Kidney glomerular epithelial cell (primary cell): ENCODE measurements around the gene SPEF2.
"Not testable (repeated sequence)": the region's sequence is repeated elsewhere in the genome, so short reads cannot be mapped to it uniquely, and the experiment has no call there.

Source experiments
- DNase-seq: peaks from one replicate; lab custom pipeline; 2025; lab: John Stamatoyannopoulos, UW

The SPEF2 gene

GRCh38 chr5:35823347-35824098 is 205.9 kb downstream of the SPEF2 start:
- no peak for DNase-seq

DNA sequence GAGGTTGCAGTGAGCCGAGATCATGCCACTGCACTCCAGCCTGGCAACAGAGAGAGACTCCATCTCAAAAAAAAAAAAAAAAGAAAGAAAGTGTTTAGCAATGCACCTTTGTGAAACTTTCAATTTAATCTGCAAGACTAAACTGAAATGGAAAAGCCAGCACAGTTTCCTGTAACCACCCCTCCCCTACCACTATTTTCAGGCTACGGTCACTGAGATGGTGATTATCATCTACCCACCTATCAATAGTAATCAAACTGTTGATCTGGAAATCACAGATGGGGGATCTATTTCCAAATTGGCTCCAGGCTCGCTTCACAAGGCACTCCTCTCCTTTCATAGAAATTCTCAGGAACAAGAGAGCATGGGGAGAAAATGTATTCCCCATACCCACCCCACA is 208.4 kb downstream of the SPEF2 start:
- DNase-seq = no peak

DNA sequence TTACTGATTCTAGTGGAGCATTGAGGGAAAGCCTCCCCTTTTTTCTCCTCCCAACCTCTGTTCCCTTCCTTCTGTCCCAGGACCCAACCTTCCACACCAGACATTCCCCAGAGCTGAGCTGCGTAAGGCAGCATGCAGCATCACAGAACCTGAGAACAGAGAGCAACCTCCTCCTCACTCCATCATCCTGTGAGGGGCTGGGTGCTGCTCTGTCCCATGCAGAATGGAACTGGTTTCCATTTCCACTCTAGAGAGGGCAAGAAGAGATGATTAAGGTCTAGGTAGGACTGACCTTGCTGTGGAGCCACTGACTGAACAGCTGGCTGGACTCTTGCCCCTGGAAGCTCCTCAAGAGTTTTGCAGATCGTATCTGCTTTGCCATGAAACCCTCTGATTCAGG is 208.9 kb downstream of the SPEF2 start:
- no peak for DNase-seq

- DNase-seq = no peak
Measured at GRCh38 chr5:35828082-35828598, 210.5 kb downstream of the SPEF2 start.

- DNase-seq = no peak
Measured at GRCh38 chr5:35830587-35830986, 212.9 kb downstream of the SPEF2 start.

GRCh38 chr5:35832762-35833161 is 215.1 kb downstream of the SPEF2 start:
- no peak for DNase-seq

- DNase-seq = no peak
Measured at GRCh38 chr5:35833224-35833623, 215.6 kb downstream of the SPEF2 start.

GRCh38 chr5:35835796-35836742 is 218.4 kb downstream of the SPEF2 start:
- DNase-seq = no peak

GRCh38 chr5:35838370-35839042 is 220.8 kb downstream of the SPEF2 start:
- DNase-seq = no peak

GRCh38 chr5:35842856-35843255 is 225.2 kb downstream of the SPEF2 start:
- DNase-seq = no peak

DNA sequence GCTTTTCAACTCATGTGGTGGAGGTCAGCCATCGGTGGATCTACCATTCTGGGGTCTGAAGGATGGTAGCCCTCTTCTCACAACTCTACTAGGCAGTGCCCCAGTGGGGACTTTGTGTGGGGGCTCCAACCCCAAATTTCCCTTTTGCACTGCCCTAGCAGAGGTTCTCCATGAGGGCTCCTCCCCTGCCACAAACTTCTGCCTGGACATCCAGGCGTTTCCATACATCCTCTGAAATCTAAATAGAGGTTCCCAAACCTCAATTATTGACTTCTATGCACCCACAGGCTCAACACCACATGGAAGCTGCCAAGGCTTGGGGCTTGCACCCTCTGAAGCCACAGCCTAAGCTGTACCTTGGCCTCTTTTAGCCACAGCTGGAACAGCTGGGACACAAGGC is 227.8 kb downstream of the SPEF2 start:
- DNase-seq = not testable (repeated sequence)

GRCh38 chr5:35847491-35847890 is 229.8 kb downstream of the SPEF2 start:
- DNase-seq = no peak

DNA sequence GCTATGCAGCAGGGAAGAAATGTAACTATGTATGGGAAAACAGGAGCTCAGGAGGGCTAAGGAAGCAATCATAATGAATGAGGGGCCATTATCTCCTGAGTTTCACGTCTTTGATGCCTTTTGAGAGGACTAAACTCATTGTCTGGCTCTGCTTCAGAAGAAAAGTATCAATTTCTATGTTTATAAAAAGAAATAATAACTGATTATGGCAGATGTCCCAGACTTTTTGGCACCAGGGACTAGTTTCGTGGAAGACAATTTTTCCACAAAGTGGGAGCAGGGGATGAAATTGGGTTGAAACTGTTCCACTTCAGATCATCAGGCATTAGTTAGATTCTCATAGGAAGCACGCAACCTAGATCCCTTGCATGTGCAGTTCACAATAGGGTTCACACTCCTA is 230.3 kb downstream of the SPEF2 start:
- DNase-seq = no peak

DNA sequence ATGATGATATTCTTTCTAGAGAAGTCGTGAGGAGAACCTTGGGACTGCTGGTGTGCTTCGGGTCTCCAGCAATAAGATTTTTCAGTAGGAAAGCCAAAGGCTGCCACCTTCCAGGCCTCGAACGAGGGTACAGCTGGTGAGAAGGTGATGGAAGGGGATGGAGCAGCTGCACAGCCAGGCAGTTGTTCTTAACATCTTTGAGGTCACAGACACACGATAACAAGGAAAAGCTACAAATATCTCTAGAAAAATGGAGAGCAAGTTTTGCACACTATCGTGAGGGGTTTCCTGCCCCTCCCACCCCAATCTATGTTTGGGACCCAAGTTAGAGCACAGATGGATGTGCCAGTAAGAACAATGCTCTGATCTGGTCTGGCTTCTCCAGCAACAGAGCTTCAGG is 232.2 kb downstream of the SPEF2 start:
- no peak for DNase-seq

GRCh38 chr5:35850967-35851680 is 233.5 kb downstream of the SPEF2 start:
- no peak for DNase-seq

GRCh38 chr5:35852084-35852734 is 234.5 kb downstream of the SPEF2 start:
- no peak for DNase-seq

DNA sequence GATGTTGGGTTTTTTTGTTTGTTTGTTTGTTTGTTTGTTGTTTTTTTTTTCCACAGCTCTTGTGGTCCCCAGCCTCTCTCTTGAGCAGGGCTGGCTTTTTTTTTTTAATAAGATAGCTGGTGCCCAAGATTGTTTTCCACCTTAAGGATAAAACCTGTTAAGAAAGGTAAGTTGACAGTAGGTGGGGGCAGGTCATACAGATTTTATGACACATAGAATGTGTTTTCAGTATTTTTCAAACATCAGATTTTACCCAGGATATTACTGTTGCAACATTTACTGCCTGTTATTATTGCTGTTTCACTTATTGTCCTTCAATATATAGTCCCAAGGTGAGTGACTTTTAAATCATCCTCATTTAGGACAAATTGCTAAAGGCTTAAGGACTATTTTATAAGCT is 235.1 kb downstream of the SPEF2 start:
- DNase-seq = no peak

DNA sequence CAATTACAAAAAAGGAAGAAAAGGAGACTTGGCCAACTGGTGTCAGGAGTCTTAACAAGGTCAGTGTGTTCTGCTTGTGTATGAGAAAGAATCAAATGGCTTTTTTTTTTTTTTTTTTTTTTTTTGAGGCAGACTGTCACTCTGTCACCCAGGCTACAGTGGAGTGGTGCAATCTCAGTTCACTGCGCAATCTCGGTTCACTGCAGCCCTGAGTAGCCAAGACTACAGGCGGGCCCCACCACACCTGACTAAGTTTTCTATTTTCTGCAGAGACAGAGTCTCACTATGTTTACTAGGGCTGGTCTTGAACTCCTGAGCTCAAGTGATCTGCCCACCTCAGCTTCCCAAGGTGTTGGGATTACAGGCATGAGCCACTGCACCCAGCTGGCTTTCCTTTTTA is 236.0 kb downstream of the SPEF2 start:
- no peak for DNase-seq

DNA sequence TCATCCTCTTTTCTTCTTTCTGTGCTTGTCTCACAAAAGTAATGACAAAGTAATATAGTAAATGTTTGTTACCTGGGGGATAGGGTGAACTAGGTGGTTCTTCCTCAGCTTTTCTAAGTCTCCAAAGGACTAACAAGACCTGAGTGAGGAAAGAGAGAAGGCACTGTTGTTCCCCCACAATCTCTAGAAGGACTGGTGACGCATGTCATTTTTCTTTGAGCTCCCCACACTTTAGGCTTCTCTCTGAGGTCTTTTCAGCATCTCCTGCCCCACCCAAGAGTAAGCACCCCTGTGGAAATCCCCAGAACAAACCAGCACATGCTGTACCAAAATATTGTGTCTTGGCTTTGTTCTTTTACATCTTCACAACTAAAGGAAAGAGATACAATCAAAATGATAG is 236.6 kb downstream of the SPEF2 start:
- DNase-seq = no peak

DNA sequence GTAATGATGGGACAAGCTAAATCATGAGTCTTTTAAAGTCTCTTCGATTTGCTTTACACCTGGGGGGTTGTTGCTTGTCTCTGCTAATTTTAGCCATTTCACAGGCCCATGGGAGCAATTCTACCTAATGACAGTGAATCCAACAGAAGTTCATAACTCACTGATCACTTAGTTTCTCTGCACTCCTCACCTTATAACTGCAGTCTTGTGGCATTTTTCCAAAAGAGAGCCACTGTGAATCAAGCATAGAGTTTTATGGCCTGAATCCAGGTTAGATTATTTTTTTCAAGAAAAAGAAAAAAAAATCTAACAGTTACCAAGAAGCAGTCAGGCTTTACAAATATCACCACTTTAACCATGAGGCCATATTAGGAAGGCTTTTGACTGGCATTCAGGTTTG is 237.5 kb downstream of the SPEF2 start:
- DNase-seq = peak; percentile 30

DNA sequence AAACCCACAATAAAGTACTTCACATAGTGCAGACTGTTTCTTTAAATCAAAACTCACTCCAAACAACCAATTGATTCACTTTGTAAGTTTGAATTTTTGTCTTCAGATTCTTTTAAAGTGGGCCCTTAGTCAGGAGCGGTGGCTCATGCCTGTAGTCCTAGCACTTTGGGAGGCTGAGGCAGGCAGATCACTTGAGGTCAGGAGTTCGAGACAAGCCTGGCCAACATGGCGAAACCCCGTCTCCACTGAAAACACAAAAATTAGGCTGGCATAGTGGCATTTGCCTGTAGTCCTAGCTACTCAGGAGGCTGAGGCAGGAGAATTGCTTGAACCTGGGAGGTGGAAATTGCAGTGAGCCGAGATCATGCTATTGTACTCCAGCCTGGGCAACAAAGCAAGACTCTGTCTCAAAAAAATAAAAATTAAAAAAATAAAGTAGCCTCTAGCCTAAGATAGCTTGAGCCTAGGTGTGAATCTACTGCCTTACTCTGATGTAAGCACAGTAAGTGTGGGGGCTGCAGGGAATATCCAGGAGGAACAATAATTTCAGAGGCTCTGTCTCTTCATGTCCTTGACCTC is 238.6 kb downstream of the SPEF2 start:
- DNase-seq = not testable (repeated sequence)
